Gastrocnemius medialis (tissue), 4 donors: ENCODE data around the gene DDX41. TPM values are rescaled to one million over a fixed set of nuclear protein-coding genes. Genes with fewer than 3 reads are reported as not detected.

Source experiments
- ATAC-seq, 2 donors: fragments of 150-250 bp; one replicate each; pipeline ENCODE4 v1.9.1; 2016
- DNase-seq, 2 donors: peaks; one replicate each; pipeline ENCODE4 v3.0.0-alpha.2; 2019
- H3K27ac ChIP-seq, 4 donors: fragments of 200-600 bp; sonication (generic); 1 replicate in 1 of 4; 2 replicates in 3 of 4; pipeline ENCODE4 v1.5.1; 2016 to 2018; ENCODE audit warnings: mild to moderate bottlenecking in 2 of 4, moderate library complexity in 1 of 4
- H3K27me3 ChIP-seq, 3 donors: fragments of 200-600 bp; sonication (generic) in 2 of 3; 1 replicate in 1 of 3; 2 replicates in 2 of 3; pipeline versions ENCODE4 v1.5.1 to v1.6.0; 2016 to 2019; ENCODE audit warnings: mild to moderate bottlenecking in 1 of 3, moderate library complexity in 1 of 3
- H3K36me3 ChIP-seq, 2 donors: fragments of 200-600 bp; sonication (generic) in 1 of 2; one replicate each; pipeline ENCODE4 v1.5.1; 2017 to 2018
- H3K4me1 ChIP-seq, 2 donors: fragments of 200-600 bp; sonication (generic) in 1 of 2; one replicate each; pipeline ENCODE4 v1.5.1; 2016 to 2017; ENCODE audit warnings: mild to moderate bottlenecking in 2 of 2
- H3K4me3 ChIP-seq, 4 donors: fragments of 200-600 bp; sonication (generic) in 3 of 4; 1 replicate in 1 of 4; 2 replicates in 3 of 4; pipeline ENCODE4 v1.5.1; 2016 to 2019; ENCODE audit warnings: mild to moderate bottlenecking in 2 of 4
- H3K9me3 ChIP-seq, 3 donors: fragments of 200-600 bp; sonication (generic) in 2 of 3; 1 replicate in 1 of 3; 2 replicates in 2 of 3; pipeline ENCODE4 v1.5.1; 2016 to 2019
- POLR2A ChIP-seq, 2 donors: fragments of 450-650 bp; IDR thresholded peaks; one replicate each; pipeline ENCODE4 v1.6.1; 2017; ENCODE audit warnings: antibody characterized with exemption in 2 of 2, mild to moderate bottlenecking in 2 of 2, moderate library complexity in 2 of 2
- in situ Hi-C, 4 donors: fragments of 200-750 bp; cut with MboI; loops; one replicate each; pipeline versions ENCODE4 v1.15.0 to v1.8.0; 2017; ENCODE audit warnings: low sequenced_read_pairs in 4 of 4
- intact Hi-C: fragments of 100-400 bp; cut with DNase I; formaldehyde crosslinking; loops from one replicate; pipeline ENCODE4 v1.15.1; 2023; ENCODE audit warnings: low total_unique reads
- total RNA-seq, 4 donors: library from RNA; depleted of rRNA; stranded (reverse); fragments of >200 nt; gene quantifications; one replicate each; pipeline versions ENCODE4 v1.1.0 to v1.2.3, GENCODE V29; 2016
- TF ChIP-seq, protein P1 (sequence below), 5 experiments: fragments of 450-650 bp in 3 of 5; fragments of 200-600 bp in 2 of 5; sonication (generic) in 2 of 5; IDR thresholded peaks in 4 of 5; conservative IDR thresholded peaks in 1 of 5; 1 replicate in 4 of 5; 2 replicates in 1 of 5; pipeline ENCODE4 v1.5.1; 2016 to 2019; ENCODE audit warnings: antibody characterized with exemption in 5 of 5, mild to moderate bottlenecking in 3 of 5, moderate library complexity in 3 of 5

The DDX41 gene
- total RNA-seq, 4 donors from 2014 or later: 47.1 to 105 (median 62.3) TPM

DNA sequence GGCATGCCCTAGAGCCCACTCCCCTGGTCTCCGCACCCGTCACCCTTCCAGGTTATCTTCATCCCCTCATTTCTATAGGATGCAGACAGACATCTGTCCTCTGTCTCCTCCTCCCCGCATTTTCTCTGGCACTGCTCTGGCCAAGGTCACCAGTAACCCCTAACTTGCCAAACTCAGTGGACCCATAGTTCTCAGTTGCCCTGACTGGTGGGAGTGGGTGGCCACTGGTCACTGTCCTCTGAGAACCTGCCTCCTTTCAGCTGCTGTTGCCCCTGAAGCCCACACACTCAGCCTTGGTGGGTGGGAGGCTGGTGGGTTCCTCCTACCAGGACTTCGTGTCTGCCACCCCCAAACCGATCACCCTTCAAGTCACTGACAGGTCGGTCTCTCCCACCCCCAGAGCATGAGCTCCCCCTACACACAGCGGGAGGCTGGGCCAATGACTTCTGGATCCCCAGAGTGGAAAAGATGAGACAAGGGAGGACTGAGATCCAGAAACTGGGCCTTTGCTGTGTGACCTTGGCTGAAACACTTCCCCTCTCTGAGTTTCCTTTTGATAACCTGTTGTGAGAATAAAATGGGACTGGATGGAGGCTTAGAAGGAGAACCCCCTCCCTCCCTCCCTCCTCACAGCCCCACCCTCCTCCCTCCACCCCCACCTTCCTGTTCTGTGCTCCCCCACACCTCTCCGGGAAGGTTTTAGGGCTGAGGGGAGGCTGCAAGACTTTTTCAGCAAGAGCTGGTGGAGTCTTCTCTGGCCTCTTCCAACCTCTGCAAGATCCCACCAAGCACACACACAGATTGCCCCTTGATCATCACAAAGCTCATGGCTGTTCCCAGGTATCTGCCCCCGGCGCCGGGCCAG lies 41.0 kb downstream of the DDX41 start:
- in situ Hi-C loops (no loop called here), intact Hi-C loops (no loop called here)
- Histone ChIP-seq H3K36me3 (no peaks in the 10 kb centered on the region), H3K27ac (no peak overlapping the region), H3K9me3 (no peaks in the 10 kb centered on the region), H3K4me3 (no peak overlapping the region), H3K4me1 (peaks cover 42% of the 10 kb centered on the region in 2 donors), H3K27me3 (peaks cover 0 to 4% (median 0%) of the 10 kb centered on the region in 3 donors)
- DNase-seq: no peak
- TF ChIP-seq, protein P1, sequence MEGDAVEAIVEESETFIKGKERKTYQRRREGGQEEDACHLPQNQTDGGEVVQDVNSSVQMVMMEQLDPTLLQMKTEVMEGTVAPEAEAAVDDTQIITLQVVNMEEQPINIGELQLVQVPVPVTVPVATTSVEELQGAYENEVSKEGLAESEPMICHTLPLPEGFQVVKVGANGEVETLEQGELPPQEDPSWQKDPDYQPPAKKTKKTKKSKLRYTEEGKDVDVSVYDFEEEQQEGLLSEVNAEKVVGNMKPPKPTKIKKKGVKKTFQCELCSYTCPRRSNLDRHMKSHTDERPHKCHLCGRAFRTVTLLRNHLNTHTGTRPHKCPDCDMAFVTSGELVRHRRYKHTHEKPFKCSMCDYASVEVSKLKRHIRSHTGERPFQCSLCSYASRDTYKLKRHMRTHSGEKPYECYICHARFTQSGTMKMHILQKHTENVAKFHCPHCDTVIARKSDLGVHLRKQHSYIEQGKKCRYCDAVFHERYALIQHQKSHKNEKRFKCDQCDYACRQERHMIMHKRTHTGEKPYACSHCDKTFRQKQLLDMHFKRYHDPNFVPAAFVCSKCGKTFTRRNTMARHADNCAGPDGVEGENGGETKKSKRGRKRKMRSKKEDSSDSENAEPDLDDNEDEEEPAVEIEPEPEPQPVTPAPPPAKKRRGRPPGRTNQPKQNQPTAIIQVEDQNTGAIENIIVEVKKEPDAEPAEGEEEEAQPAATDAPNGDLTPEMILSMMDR (IDR thresholded peaks at IDR 0.05 in 4 of 5, conservative IDR thresholded peaks at IDR 0.05 in 1 of 5): no peak
- no peak for TF ChIP-seq POLR2A (IDR thresholded peaks at IDR 0.05)
- no peak for ATAC-seq

DNA sequence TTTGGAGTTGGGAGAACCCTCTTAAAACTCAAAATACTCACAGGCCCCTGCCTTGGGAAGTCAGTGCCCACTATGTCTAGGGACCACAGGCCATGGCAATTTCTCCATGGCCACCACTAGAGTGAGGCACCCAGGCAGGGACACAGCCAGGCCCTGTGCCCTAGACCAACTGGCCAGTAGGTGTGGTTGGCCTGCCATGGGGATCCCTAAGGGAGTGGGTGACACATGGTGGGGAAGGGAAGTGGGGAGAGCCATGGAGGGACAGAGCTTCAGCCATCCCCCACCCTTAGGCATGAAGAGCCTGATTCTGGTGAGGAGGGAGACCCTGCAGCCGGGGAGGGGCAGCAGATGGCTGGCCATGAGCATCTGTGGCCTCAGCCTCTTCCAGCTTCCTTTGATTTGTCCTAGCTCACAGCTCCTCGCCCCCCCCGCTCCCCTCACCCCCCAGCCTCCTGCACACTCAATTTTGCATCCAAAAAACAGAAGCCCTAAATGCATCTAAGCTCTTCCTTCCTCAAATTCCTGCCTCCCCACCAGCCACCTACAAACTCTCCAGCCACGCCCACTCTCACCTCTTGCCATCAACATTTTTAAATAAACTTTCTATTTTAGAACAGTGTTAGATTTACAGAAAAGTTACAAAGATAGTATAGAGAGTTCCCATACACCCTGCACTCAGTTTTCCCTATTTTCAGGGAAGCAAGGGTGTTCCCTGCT lies 41.8 kb downstream of the DDX41 start:
- ATAC-seq (no peak), DNase-seq (no peak)
- H3K4me3 ChIP-seq: no peak overlapping the region
- intact Hi-C loops: no loop called here
- TF ChIP-seq, protein P1 (IDR thresholded peaks at IDR 0.05 in 4 of 5, conservative IDR thresholded peaks at IDR 0.05 in 1 of 5): no peak
- TF ChIP-seq POLR2A (IDR thresholded peaks at IDR 0.05): no peak
- H3K9me3 ChIP-seq: no peaks in the 10 kb centered on the region
- peak overlapping the region in 3 of 4 donors; percentile 62 to 71 (median 69) for H3K27ac ChIP-seq
- H3K4me1 ChIP-seq: peaks cover 35 to 36% of the 10 kb centered on the region in 2 donors
- H3K36me3 ChIP-seq: no peaks in the 10 kb centered on the region
- peaks cover 0 to 4% (median 0%) of the 10 kb centered on the region in 3 donors for H3K27me3 ChIP-seq
- in situ Hi-C loops: no loop called here

DNA sequence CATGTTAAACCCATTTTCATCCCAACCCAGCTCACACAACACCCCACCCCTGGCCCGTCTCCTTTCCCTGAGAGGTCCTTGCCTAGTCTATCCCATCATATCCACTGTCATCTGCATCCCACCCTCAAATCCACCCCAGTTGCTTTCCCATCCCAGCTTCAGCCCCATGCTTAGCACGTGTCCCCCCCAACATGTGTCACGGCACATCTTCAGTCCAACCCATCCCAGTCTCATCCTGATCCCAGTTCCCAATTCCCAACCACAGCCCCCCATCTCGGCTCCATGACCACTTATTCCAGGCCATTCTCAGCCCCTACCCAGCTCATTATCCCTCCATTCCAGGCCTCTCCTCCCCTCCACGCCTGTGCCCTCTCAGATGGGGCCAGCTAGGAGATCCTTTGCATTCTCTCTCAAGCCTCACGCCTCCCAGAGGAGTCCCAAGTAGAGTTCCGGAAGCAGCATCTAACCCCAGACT lies 42.7 kb downstream of the DDX41 start:
- H3K27me3 ChIP-seq: peaks cover 0 to 4% (median 0%) of the 10 kb centered on the region in 3 donors
- DNase-seq (no peak), ATAC-seq (no peak)
- H3K36me3 ChIP-seq: no peaks in the 10 kb centered on the region
- intact Hi-C loops: no loop called here
- peak overlapping the region; percentile 62 to 79 (median 70) for H3K27ac ChIP-seq
- TF ChIP-seq, protein P1 (IDR thresholded peaks at IDR 0.05 in 4 of 5, conservative IDR thresholded peaks at IDR 0.05 in 1 of 5): no peak
- TF ChIP-seq POLR2A (IDR thresholded peaks at IDR 0.05): no peak
- H3K4me1 ChIP-seq: peaks cover 25 to 27% of the 10 kb centered on the region in 2 donors
- no peaks in the 10 kb centered on the region for H3K9me3 ChIP-seq
- H3K4me3 ChIP-seq: peak overlapping the region in 2 of 4 donors; percentile 62 to 69
- in situ Hi-C loops: no loop called here

DNA sequence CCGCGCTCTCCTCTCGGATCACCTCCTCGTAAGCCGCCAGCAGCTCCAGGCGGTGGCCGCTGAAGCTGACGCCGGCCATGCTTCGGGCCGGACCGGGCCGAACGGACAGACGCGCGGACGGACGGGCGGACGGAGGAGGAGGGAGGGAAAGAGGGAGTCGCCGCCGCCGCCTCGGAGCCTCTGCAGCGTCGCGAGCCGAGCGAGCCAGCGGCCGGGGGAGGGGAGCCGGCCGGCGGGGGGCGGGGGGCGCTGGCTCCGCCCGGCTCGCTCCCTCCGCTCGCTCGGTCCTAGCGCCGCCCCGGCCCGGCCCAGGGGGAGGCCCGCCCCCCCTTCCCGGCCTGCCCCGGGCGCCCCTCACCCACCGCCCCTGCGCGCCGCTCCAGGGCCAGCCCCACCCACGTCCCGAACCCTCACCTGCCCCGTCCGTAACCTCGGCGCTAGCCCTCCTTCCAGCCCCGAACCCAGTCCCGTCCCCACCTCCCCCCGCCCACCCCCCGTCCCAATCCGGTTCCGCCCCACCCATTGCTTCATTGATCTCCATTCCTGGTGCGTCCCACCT lies 43.2 kb downstream of the DDX41 start, which contains the start of gene DBN1:
Gene DBN1 (minus strand): TSS at position 192 of the 559 bp plus-strand sequence. CDS start 113 bp downstream, at position 79.
- intact Hi-C loops: no loop called here
- ATAC-seq: peak; percentile 18 to 35
- Histone ChIP-seq H3K36me3 (no peaks in the 10 kb centered on the region), H3K9me3 (no peaks in the 10 kb centered on the region), H3K4me3 (peak within 1 kb of the TSS; percentile 62 to 74 (median 69)), H3K27ac (peak within 1 kb of the TSS; percentile 69 to 79 (median 72)), H3K4me1 (peaks cover 20 to 21% of the 10 kb centered on the region in 2 donors), H3K27me3 (peaks cover 0 to 4% (median 0%) of the 10 kb centered on the region in 3 donors)
- no peak for DNase-seq
- TF ChIP-seq, protein P1 (IDR thresholded peaks at IDR 0.05 in 4 of 5, conservative IDR thresholded peaks at IDR 0.05 in 1 of 5): no peak
- no peak for TF ChIP-seq POLR2A (IDR thresholded peaks at IDR 0.05)
- in situ Hi-C loops: no loop called here
